NCI-H187 treated with DMSO at 0.1 percent for 48 hours (cell line): Measurements from ENCODE around the gene NSDHL.

Experiments used
- DNase-seq: peaks from one replicate; lab custom pipeline; 2025; lab: John Stamatoyannopoulos, UW

NSDHL gene

GRCh38 chrX:152844256-152844655, 13.4 kb downstream of the NSDHL start:
- DNase-seq, result no peak

- no peak for DNase-seq
Observed at GRCh38 chrX:152845618-152846240, 14.9 kb downstream of the NSDHL start.

GRCh38 chrX:152847281-152847680, 16.4 kb downstream of the NSDHL start:
- DNase-seq, result no peak

- no peak for DNase-seq
Observed at GRCh38 chrX:152850465-152850864, 19.6 kb downstream of the NSDHL start.

DNA sequence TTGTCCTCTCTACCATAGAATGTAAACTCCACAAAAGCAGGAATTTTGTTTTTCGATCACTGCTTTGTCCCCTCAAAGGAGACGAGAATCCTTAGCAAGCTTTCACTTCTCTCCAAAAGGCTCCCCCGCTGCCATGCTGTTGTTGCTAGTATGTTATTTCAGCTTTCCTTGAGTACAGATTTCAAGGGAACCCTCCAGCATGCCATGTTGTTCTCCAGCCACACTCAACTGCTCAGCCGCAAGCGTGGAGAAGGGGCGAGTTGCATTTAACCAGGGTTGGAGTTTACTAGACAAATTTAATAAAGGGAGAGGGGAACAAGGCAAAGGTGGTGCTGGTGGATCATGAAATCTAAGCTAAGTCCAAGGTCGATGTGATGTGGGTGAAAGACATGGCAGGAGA, 23.1 kb downstream of the NSDHL start:
- no peak for DNase-seq

- no peak for DNase-seq
Observed at GRCh38 chrX:152861116-152861515, 30.3 kb downstream of the NSDHL start.

- no peak for DNase-seq
Observed at GRCh38 chrX:152861826-152862225, 31.0 kb downstream of the NSDHL start.

GRCh38 chrX:152865232-152865920, 34.5 kb downstream of the NSDHL start:
- no peak for DNase-seq

DNA sequence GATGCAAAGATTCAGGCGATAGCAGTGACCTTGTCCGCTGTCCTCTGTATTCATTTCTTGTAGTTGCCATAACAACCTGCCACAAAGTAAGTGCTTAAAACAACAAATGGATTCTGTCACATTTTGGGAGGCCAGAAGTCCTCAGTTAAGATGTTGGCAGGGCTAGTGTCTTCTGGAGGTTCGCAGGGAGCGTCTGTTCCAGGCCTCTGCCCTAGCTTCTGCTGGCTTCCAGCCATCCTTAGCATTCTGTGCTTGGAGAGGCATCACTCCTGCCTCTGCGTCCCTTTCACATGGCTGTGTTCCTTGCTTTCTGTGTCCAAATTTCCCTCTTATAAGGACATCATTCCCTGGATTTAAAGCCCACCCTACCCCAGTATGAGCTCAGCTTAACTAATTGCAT, 35.5 kb downstream of the NSDHL start:
- no peak for DNase-seq

GRCh38 chrX:152869972-152870371, 39.1 kb downstream of the NSDHL start:
- no peak for DNase-seq

DNA sequence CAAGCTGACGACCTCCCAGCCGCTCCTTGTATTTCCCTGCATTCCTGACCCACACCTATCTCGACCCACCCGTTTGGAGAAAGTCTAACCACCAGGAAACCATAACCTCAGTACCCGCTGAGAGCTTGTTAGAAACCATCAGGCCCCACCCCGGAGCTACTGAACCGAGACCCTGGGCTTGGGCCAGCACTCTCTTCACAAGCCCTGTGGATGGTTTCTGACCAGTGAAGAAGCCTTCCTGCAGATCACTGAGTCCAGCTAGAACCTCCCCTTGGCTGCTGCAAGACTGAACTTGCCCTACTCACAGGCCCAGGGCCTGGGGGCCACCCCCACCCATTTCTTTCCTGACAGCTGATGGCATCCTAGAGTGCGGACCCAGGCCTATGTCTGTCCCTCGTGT, 40.4 kb downstream of the NSDHL start:
- no peak for DNase-seq

- DNase-seq, result no peak
Observed at GRCh38 chrX:152872522-152872921, 41.7 kb downstream of the NSDHL start.

DNA sequence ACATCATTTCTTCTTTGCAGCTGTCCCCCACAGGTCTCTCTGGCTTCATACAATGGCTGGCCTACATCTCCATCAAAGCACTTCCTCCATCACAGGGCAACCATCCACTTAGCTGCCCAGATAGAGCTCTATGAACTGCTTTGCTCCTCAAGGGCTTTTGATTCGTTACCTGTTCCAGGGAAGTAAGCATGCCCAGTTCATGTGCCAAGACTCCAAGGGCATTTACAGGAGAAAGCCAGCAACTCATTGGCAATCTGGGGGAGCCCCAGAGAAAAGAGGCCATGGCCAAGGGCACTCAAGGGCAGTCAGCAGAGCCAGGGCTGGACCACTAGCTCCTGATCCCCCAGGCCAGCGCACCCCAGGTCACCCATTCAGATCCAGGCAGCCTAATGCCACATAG, 42.5 kb downstream of the NSDHL start:
- DNase-seq, result no peak

- no peak for DNase-seq
Observed at GRCh38 chrX:152876931-152877840, 46.3 kb downstream of the NSDHL start.

DNA sequence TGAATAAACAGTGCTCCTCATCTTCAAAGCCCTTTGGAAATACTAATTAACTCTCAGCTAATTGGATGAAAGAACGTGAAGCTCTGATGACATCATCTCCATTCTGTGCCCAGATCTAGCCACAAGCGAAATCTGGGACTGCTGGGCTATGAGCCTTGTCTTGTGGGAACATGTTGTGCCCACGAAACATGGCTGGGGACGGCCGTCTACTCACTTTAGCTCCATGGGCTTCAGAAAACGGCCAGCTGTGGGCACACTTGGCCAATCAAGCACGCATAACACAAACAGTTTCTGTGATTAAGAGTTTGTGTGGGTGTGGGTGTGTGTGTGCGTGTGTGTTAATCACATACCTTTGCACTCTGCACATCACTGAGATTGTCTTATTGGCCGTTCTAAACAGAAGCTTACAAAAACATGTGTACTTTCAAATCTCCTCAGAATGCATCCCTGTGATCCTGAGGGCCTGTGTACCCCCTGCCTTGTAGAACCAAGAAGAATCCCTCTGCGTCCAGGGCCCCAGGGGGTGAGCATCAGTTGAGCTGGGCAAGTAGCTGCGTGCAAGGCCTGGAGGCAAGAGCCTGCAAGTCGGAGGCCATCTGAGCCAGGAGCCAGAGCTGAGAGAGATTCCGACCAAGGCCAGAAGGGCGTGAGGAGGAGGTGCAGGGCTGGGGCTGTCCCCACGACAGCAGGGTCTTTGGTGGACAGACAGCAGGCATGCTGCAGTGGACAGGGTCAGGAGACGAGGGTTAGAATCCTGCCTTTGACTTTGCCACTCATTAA, 48.3 kb downstream of the NSDHL start:
- DNase-seq, result no peak

DNA sequence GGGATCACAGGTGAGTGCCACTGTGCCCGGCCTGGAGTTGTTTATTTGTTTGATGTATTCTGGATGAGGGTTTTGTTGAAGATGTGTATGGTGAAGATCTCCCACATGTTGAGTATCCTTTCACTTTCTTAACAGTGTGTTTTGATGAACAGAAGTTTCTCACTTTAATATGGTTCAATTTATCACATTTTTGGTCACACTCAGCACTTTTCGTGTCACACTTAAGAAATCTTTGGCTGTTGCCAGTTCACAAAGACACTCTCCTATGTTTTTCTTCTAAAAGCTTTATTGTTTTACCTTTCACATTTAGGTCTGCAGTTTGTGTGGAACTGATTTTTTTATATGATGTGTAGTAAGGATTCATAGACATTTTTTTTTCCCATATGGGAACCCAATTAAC, 50.4 kb downstream of the NSDHL start:
- no peak for DNase-seq

GRCh38 chrX:152884171-152884570, 53.3 kb downstream of the NSDHL start:
- no peak for DNase-seq

GRCh38 chrX:152886716-152887115, 55.9 kb downstream of the NSDHL start:
- DNase-seq, result no peak

DNA sequence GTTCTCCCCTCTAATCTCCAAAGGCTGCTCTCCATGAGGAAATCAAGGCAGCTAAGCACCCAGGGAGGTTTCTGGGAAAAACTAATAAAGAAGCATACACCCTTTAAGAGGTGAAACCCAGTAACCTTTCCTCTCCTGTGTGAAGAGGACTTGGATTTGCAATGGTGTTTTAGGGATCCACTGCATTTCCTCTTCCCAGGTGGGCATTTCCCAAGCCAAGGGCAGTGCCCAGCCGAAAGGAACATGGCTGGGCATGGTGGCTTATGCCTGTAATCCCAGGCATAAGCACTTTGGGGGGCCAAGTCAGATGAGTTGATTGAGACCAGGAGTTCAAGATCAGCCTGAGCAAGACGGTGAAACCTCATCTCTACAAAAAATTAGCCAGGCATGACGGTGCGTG, 61.6 kb downstream of the NSDHL start:
- no peak for DNase-seq

DNA sequence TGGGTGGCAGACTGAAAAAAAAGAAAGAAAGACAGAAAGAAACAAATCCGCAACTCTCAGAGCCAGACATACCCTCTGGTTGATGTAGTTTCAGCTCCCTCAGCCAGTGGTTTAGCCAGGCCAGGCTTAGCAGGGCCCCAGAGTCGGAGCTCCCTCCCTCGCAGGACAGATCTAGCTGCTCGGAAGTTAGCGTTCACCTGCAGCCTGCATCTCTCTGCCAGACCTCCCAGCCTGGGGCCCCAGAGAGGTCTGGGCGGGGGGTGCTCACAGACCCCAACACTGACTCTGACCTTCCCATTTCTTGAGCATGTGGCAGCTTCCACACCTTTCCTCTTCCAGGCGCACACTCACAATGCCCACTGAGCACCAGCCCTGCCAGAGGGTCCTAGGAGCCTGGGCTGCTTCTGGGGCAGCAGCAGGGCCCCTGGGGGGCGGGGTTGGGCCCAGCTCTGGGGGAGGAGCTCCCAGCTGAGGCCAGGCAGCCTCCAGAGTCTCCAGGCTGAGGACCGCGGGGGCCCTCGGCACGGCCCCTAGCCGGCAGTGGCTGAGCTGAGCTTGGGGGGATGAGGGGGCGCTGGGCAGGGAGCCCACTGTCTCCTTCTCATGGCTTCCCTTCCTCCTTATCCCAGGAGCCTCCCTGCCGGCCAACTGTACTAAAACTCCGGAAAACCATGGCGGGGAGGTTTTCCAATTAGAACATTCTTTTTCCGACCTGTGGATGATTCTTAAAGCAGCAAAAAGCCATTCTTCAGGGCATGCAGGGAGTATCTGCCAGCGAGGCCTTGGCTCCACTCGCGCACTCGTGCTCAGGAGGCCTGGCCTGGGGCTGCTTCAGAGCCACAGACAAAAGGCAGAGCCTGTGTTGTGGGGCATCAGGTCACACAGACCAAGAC, 62.4 kb downstream of the NSDHL start:
- DNase-seq, result no peak

DNA sequence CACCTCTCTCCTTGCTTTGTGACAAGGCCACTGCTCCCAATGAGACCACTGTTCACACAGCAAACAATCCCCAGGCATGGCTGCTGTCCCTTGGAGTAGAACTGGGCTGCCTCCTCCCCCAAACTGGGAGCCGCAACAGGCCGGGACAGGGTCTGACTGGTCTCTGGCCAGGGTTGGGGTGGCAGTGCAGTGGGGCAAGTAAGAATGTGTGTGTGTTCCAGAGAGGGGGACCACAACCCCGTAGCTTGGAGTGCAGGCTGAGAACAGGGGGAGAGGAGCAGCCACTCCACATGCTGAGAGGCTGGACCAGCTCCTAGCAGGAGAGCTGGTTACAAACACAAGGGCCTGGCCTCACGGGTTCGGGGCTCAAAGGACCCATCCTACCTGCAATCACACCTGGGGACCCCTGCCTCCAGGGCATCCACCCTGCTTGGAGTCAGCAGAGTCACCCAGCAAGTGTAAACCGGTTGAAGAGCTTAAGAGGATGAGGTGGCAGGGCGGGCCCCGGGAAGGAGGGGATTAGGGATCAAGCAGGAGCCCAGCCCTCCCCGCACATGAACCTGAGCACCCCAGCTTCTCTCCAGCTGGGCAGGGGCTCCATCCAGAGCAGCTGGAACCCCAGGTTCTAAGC, 63.2 kb downstream of the NSDHL start:
- DNase-seq, result no peak
